Testis (tissue), 2 donors: ENCODE results near the gene ASIC1.

Experiments used
- POLR2A ChIP-seq: fragments of 450-650 bp; IDR thresholded peaks from one replicate; pipeline ENCODE4 v1.6.1; 2017; ENCODE audit warnings: antibody characterized with exemption, mild to moderate bottlenecking, moderate library complexity
- TF ChIP-seq, protein P1 (sequence below), 3 experiments: fragments of 450-650 bp in 2 of 3; fragments of 200-600 bp in 1 of 3; sonication (generic) in 1 of 3; IDR thresholded peaks; one replicate each; pipeline ENCODE4 v1.5.1; 2016 to 2019; ENCODE audit warnings: antibody characterized with exemption in 3 of 3, mild to moderate bottlenecking in 2 of 3, moderate library complexity in 1 of 3

DNA sequence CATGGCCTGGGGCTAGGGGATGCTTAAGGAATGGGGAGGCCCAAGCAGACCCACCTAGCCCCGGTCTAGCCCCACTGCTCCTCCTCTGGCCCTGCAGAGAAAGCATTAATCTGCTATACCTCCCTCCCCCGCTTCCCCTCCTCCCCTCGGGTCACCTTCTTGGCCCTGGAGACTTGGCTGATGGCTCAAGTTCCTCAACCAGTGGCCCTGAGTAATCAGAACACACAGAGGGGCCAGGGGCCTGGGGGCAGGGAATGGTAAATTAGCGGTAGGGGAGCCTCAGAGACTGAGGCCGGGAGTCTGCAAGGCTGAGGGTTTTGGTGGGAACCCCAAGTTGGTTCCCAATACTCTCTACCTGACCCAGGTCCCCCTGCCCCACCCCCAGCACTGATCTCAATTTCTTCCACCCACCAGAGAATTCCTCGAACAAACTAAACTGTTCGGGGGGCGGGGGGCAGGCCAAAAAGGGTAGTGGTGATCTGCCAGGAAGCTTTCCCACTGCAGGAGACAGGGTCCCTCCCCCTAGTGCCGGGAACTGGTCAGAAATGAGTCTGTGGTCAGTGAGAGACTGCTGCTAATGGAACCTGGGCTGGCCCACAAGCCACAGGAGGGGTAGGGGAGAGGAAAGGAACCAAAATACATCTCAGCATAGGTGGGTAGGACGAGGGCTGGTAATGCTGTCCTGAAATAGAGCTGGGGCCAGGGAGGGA is 15.0 kb downstream of the ASIC1 start:
- TF ChIP-seq POLR2A, result no peak
- TF ChIP-seq, protein P1, sequence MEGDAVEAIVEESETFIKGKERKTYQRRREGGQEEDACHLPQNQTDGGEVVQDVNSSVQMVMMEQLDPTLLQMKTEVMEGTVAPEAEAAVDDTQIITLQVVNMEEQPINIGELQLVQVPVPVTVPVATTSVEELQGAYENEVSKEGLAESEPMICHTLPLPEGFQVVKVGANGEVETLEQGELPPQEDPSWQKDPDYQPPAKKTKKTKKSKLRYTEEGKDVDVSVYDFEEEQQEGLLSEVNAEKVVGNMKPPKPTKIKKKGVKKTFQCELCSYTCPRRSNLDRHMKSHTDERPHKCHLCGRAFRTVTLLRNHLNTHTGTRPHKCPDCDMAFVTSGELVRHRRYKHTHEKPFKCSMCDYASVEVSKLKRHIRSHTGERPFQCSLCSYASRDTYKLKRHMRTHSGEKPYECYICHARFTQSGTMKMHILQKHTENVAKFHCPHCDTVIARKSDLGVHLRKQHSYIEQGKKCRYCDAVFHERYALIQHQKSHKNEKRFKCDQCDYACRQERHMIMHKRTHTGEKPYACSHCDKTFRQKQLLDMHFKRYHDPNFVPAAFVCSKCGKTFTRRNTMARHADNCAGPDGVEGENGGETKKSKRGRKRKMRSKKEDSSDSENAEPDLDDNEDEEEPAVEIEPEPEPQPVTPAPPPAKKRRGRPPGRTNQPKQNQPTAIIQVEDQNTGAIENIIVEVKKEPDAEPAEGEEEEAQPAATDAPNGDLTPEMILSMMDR (IDR thresholded peaks at IDR 0.05), result no peak
